HG03571 (cell line): ENCODE measurements around the gene CDH16.
"Not testable (repeated sequence)": the region's sequence is repeated elsewhere in the genome, so short reads cannot be mapped to it uniquely, and the experiment has no call there.

ENCODE experiments used
- ATAC-seq: cut with Tn5 transposase; IDR thresholded peaks from one replicate; pipeline ENCODE4 v1.9.1; 2021; ENCODE audit not compliant: unreplicated experiment

The CDH16 gene

DNA sequence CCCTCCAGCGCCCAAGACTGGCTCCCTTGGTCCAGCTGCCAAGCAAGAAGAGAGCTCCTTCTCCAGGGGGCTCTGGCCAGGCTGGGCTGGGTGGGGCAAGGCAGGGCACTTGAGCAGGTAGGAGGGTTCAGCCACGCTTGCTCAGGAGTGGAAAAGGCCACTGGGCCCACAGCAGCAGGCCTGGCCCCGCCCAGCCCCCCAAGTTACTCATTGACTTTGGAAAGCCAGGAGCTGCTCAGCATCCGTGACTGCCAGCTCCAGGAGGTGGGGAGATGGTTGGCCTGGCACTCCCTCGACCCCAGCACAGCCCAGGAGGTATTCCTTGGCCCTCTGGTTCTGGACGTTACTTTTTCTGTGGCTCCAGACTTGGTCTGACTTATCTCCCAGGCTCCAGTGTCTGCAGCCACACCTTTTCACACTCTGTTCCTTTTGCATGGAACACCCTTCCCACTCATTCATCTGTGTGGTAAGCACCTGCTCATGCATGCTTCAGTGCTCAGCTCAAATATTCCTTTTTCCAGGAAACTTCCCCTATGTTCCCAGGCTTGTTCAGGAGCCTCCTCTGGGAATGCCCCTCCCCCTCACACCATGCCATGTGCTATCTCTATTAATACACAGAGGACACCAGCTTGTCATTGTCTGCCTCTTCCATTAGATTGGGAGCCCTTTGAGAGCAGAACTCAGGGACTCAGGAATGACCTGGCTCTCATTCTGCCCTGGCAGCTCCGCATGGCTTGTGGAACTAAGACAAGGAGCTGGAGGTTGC is at the start of gene CDH16:
Gene CDH16, minus strand, starts transcription at position 83 of the 766 bp plus-strand sequence. CDS start 820 bp downstream, outside the sequence.
- ATAC-seq = no peak

DNA sequence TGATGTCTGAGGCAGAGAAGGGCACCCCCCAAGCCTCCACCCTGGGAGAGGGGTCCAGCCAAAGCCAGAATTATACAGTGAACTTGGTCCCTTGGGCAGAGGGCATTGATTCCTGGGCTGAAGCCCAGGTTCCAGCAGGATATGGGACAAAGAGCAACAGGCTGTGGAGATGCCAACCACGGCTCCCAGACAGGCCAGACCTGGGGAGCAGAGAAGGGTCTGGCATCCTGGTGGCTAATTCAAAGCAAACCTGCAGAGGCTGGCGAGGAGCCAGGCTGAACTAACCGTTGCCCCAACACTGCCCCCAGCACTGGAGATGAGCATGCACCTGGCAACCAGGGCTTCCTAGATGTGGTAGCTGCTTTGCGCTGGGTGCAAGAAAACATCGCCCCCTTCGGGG is 45.4 kb upstream of the CDH16 start:
- ATAC-seq = no peak

DNA sequence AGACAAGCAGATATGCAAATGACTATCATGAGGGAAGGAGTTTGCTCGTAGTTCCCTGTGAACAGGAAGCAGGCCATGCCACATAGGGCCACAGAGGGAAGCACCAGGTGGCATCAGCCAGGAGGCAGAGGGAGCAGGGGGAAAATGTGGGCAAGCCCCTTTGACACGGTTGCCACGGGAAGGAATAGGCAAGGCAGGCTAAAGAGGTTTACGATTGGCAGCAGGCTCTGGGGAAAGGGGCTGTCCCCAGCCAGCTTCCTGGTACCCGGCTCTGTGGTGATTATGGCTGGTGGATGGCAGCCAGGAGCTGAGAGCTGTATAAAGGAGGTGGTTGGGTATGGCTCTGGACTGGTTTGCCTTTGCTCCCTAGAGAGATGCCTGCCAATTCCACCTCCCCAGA is 43.2 kb upstream of the CDH16 start:
- no peak for ATAC-seq

DNA sequence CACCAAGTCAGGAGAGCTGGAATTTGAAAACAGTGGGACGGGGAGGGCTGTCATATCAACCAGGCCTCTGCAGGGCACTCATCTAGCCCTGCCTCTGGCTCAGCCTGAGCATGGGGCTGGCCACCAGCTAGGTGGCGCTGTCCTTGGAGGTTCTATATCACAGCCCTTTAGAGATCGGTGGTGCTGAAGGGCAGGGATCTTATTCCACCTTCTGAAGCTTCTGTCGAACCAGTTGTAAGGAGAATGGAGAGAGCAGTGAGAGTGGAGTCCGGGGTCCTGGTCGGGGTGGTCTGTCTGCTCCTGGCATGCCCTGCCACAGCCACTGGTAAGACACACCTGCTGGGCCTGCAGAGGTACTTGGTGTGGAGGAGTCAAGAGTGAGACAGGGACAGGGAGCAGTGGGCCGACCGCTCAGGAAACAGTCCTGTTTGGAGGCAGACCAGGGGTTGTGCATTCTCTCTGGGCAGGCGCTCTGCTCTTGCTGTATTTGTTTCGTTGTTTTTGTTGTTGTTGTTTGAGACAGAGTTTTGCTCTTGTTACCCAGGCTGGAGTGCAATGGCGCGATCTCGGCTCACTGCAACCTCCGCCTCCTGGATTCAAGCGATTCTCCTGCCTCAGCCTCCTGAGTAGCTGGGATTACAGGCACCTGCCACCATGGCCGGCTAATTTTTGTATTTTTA is 42.5 kb upstream of the CDH16 start, which contains the start of gene CES3:
Gene CES3, plus strand, starts transcription at position 202 of the 680 bp plus-strand sequence. Its CDS starts 42 bp downstream, at position 244.
- no peak for ATAC-seq

DNA sequence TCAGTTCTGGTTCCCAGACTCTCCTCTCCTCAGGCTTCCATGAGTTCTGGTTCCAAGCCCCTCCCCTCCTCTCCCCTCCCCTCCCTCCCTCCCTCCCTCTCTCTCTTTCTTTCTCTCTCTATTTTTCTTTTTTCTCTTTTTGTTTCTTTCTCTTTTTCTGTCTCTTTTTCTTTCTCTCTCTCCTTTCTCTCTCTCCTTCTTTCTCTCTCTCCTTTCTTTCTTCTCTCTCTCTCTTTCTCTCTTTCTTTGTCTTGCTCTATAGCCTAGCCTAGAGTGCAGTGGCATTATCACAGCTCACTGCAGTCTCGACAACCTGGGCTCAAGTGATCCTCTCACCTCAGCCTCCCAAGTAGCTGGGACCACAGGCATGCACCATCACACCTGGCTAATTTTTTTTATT is 41.6 kb upstream of the CDH16 start:
- no peak for ATAC-seq

- no peak for ATAC-seq
These were observed 41.0 kb upstream of the CDH16 start for GRCh38 chr16:66959704-66960161.

DNA sequence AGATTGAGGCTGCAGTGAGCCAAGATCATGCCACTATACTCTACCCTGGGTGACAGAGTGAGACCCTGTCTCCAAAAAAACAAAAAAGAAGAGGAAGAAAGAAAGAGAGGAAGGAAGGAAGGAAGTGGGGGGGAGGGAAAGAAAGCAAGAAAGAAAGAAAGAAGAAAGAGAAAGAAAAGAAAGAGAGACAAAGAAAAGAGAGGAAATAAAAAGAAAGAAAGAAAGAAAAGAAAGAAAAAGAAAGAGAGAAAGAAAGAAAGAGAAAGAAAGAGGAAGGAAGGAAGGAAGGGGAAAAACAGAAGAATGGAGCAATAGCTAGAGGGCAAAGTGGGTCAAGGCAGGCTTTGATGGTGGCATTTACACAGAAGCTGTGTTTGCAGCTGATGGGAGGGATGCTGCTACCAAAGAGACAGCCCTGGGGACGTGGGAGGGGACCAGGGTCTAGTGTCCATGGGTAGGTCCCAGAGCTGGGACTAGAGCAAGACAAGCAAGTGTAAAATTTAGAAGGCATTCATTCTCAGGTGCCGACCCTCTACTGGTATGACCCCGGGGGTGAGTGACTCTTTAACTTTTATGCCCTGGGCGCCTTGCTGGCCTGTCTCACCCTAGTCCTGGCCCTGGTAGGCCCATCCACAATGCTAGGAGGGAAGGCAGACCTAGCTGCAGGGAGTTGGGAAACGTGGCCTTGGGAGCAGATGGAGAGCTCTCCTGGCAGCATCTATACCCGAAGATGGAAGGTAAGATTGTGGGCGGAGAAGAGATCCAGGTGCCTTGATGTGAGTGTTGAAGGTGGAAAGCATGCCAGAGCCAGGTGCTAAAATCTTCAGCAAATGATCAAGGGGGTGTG is 40.4 kb upstream of the CDH16 start:
- ATAC-seq = no peak

GRCh38 chr16:66956154-66956457 is 37.4 kb upstream of the CDH16 start:
- not testable (repeated sequence) for ATAC-seq

GRCh38 chr16:66955363-66956153 is 36.9 kb upstream of the CDH16 start:
- ATAC-seq = not testable (repeated sequence)

DNA sequence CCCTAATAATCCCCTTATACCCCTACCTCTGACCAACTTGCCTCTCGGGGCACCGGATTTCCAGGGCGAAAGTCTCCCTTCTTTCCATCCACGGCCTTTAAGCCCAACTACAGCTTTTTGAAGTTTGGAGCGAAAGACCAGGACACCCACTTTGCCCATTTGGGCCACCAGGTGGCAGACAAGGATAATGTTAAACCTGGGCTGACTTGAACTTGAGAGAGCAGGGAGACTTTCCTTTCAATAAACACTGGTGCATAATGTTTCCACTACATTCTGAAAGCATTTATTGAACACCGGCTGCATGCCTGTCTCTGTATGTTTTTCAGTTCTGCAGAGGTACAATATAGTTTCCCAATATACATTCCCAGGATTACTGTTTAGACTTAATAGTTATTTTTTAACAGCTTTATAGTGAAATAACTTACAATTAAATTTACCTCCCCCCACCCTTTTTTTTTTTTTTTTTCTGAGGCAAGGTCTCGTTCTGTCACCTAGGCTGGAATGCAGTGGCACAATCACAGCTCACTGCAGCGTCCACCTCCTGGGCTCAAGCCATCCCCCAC is 35.5 kb upstream of the CDH16 start:
- no peak for ATAC-seq

DNA sequence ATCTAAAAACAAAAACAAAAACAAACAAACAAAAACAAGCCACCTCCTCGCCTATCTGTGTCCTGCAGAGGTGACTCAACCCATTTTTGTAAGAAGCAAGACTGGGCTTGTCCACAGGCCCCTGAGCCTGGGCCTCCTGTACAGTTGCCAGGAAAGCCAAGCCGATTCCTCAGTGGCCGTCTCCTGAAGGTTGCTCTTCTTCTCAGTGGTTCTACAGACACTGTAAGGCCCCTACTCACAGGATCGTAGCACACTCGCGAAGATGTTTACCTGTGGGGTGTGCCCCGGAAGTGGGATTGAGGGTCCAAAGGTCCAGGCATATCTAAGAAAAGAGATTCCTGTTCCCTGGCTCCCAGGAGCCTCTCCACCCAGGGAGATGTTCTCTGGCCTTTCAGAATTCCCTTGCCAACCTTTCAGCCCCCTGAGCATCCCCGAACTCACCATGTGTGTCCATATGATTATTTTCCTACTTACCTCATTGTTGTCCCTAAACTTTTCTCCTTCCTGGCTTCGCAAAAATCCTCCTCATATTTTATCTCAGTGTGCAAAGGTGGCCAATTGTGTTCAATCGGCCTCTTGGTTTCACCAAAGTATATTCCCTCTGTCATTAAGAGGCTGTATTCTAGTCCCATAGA is 34.9 kb upstream of the CDH16 start:
- ATAC-seq = no peak

DNA sequence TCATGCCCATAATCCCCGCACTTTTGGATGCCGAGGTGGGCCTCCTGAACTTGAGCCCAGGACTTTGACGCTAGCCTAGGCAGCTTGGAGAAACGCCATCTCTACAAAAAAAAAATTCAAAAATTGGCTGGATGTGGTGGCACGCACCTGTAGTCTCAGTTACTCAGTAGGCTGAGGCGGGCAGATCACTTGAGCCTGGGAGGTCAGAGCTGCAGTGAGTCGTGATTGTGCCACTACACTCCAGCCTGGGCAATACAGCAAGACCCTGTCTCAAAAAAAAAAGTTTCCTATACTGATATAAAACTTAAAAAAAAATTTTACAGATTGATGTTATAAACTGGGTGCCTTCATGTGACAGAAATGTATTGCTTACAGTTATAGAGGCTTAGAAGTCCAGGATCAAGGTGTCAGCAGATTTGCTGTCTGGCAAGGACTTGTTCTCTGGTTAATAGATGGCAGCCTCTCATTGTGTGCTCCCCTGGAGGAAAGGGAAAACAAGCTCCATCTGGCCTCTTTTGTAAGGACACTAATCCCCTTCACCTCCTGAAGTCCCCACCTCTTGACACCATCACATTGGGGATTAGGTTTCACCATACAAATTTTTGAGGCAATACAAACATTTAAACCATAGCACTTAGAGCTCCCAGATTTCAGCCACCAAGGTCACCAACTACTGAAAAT is 33.9 kb upstream of the CDH16 start:
- ATAC-seq = no peak

DNA sequence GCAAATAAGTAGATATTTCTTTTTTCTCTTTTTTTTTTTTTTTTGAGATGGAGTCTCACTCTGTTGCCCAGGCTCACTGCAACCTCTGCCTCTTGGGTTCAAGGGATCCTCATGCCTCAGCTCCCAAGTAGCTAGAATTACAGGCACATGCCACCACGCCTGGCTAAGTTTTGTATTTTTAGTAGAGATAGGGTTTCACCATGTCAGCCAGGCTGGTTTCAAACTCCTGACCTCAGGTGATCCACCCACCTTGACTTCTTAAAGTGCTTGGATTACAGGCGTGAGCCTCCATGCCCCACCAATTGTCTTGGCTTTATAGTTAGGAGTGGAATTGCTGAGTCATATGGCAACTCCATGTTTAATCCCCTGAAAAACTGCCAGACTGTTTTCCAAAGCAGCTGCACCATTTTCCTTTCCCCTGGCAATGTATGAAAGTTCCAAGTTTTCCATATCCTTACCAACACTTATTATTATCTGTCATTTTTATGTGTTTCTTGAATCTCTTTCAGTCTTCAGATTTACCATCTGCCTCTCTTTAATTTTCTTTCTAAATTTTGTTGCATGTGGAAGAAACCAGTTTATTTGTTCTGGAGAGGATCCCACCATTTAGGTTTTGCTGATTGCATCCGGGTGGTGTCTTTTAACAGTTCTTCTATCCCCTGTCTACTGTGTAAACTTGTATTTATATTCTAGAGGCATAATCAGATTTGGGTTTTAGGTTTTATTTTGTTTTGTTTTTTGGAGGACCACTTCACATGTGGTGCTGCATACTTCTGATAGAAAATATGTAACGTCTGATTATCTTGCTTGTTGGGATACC is 32.5 kb upstream of the CDH16 start:
- ATAC-seq = no peak

DNA sequence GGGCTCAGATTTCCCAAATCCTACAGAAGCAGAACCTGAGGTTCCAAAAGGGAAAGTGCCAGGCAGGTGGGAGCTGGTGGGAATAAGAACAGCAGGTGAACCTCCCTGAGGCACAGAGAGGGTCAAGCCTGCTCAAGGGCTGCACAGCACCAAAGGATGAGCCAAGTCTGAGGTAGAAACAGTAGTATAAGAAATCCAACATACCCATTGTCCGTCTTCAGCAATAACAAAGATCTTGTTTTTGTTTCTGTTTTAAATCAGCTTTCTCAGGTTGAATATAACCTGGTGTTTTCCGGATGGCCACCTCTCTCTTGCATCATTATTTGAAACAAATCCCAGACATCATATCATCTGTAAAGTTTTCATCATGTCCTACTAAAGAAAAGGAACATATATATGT is 31.8 kb upstream of the CDH16 start:
- ATAC-seq = no peak

DNA sequence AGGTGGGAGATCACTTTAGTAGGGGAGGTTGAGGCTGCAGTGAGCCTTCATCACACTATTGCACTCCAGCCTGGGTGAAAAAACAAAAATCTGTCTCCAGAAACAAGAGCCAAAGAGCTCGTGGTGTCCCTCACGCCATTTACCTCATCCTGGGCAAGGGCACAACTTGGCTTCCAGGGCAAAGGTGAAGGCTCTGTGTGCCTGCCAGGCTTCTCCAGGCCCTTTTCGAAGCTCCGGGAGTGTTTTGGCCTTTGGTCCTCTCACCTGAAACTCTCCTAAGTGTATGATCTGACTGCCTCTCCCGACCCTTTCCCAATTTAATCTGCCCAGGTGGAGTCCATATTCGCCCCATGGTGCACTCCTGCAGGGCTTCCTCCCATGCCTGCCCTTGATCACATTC is 30.8 kb upstream of the CDH16 start:
- no peak for ATAC-seq

DNA sequence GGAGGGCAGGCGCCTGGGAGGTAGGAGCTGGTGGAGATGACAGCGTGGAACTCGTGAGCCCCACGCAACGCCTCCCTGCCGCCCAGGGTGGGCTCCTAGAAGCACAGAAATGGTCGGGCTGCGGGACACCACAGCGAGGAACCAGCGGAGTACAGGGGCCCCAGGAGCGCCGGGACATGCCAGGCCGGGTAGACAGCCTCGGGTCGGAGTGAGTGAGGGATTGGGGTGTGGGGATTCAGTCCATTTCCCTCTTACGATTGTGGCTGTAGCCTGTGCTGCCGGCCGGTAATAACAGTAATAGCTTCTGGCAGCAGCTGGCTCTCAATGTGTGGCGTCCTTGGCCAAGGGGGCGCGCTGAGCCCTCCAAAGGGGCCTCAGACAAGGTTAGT is 30.1 kb upstream of the CDH16 start:
- no peak for ATAC-seq

DNA sequence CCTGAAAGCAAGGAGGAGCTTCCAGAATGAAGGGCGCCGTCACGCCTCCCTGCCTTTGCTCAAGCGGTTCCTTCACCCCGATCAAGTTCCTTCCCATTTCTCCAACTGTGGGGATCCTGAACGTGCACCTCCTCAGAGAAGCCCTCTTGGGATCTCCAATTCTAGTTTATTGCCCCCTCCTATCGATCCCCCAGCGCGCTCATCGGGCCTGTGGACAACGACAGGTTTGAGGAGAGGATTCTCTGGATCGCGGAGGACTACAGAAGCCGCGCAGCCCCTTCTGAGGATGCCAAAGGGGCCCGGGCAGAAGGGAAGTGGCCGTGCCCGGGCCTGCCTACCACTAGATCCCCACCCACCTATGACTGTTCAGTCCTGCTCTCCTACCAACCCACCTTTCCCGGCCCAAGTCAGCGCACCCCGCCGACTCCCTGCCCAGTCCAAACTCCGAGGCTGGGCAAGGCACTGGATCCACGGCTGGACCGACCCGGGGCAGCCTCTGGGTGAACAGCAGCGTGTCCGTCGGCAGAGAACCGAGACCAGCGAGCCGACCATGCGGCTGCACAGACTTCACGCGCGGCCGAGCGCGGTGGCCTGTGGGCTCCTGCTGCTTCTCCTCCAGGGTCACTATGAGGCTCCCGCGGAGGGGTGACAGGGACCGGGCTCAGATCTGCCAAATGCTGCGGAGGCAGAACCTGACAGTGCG is 29.6 kb upstream of the CDH16 start:
- no peak for ATAC-seq
